NB4 (cell line): ENCODE measurements around the gene ZMAT5.

Experiments
- CTCF ChIP-seq: IDR thresholded peaks from one replicate; pipeline ENCODE4 v1.5.1; 2012; ENCODE audit warnings: low read depth, low read length
- MYC ChIP-seq: IDR thresholded peaks from 2 replicates; pipeline ENCODE4 v1.6.1; 2011; ENCODE audit warnings: low read depth, low read length
- POLR2A ChIP-seq: IDR thresholded peaks from 2 replicates; pipeline ENCODE4 v1.6.1; 2011; ENCODE audit warnings: mild to moderate bottlenecking; ENCODE audit not compliant: insufficient read length; ENCODE audit errors: extremely low read depth

GRCh38 chr22:29732883-29733282 is 33.9 kb downstream of the ZMAT5 start:
- no peak for TF ChIP-seq MYC
- no peak for TF ChIP-seq CTCF
- TF ChIP-seq POLR2A = no peak
